GM23338 (cell line): Measurements from ENCODE around the gene ALG5. TPM values are rescaled to one million over a fixed set of nuclear protein-coding genes. Genes with fewer than 3 reads are reported as not detected.

Source experiments
- ATAC-seq: fragments of 200-7000 bp; cut with Tn5 transposase; 3 replicates; pipeline ENCODE4 v1.9.1; 2020
- DNase-seq: peaks from one replicate; pipeline ENCODE4 v3.0.0-alpha.2; 2015; ENCODE audit warnings: low spot score
- H2AFZ ChIP-seq: fragments of 200-600 bp; sonication (generic); 2 replicates; pipeline ENCODE4 v1.8.0; 2016; ENCODE audit warnings: antibody characterized with exemption, mild to moderate bottlenecking, moderate library complexity
- H3F3A ChIP-seq: fragments of 200-600 bp; sonication (generic); replicated peaks from 2 replicates; pipeline ENCODE4 v1.8.0; 2017; ENCODE audit warnings: antibody characterized with exemption, mixed run types, low read depth
- H3K27ac ChIP-seq: fragments of 200-600 bp; sonication (generic); 2 replicates; pipeline ENCODE4 v1.6.1; 2016; ENCODE audit warnings: low read depth
- H3K27me3 ChIP-seq: fragments of 200-600 bp; sonication (generic); 2 replicates; pipeline ENCODE4 v1.8.0; 2016; ENCODE audit warnings: mild to moderate bottlenecking, mixed run types, moderate library complexity; ENCODE audit not compliant: insufficient read depth
- H3K36me3 ChIP-seq: fragments of 200-600 bp; sonication (generic); 2 replicates; pipeline ENCODE4 v1.8.0; 2016; ENCODE audit warnings: mild to moderate bottlenecking; ENCODE audit not compliant: insufficient read depth
- H3K4me1 ChIP-seq: fragments of 200-600 bp; sonication (generic); 2 replicates; pipeline ENCODE4 v1.8.0; 2016; ENCODE audit warnings: mild to moderate bottlenecking, moderate library complexity; ENCODE audit not compliant: insufficient read depth
- H3K4me2 ChIP-seq: fragments of 200-600 bp; sonication (generic); 2 replicates; pipeline ENCODE4 v1.7.1; 2017; ENCODE audit warnings: mixed run types
- H3K4me3 ChIP-seq: fragments of 200-600 bp; sonication (generic); 2 replicates; pipeline ENCODE4 v1.6.1; 2016; ENCODE audit warnings: mixed run types
- H3K79me2 ChIP-seq: fragments of 200-600 bp; sonication (generic); replicated peaks from 2 replicates; pipeline ENCODE4 v1.8.0; 2017; ENCODE audit warnings: mild to moderate bottlenecking; ENCODE audit not compliant: insufficient read depth
- H3K9me2 ChIP-seq: fragments of 200-600 bp; sonication (generic); 2 replicates; pipeline ENCODE4 v1.8.0; 2017; ENCODE audit not compliant: insufficient read depth
- H4K20me1 ChIP-seq: fragments of 200-600 bp; sonication (generic); replicated peaks from 2 replicates; pipeline ENCODE4 v1.8.0; 2017; ENCODE audit warnings: mild to moderate bottlenecking; ENCODE audit not compliant: insufficient read depth
- H3K27ac Mint-ChIP-seq: 2 replicates; pipeline ENCODE4 v1.8.0; 2020; ENCODE audit warnings: inconsistent platforms, mild to moderate bottlenecking, moderate library complexity, mixed read lengths
- H3K27me3 Mint-ChIP-seq: 3 replicates; pipeline ENCODE4 v1.8.0; 2022; ENCODE audit warnings: low read depth, mild to moderate bottlenecking, moderate library complexity, mixed read lengths, inconsistent platforms; ENCODE audit not compliant: insufficient read depth, poor library complexity
- H3K36me3 Mint-ChIP-seq: 3 replicates; pipeline ENCODE4 v1.8.0; 2021; ENCODE audit warnings: low read depth, mild to moderate bottlenecking, inconsistent platforms, moderate library complexity, mixed read lengths
- H3K4me1 Mint-ChIP-seq: 3 replicates; pipeline ENCODE4 v1.8.0; 2020; ENCODE audit warnings: mild to moderate bottlenecking, inconsistent platforms, mixed read lengths
- H3K4me3 Mint-ChIP-seq: 3 replicates; pipeline ENCODE4 v1.8.0; 2021; ENCODE audit warnings: moderate library complexity, mild to moderate bottlenecking, inconsistent platforms, mixed read lengths
- H3K9me3 Mint-ChIP-seq: 3 replicates; pipeline ENCODE4 v1.8.0; 2020; ENCODE audit warnings: moderate library complexity, mild to moderate bottlenecking, inconsistent platforms, mixed read lengths
- CREB1 ChIP-seq: fragments of 250-450 bp; sonication (Bioruptor Pico); IDR thresholded peaks from 2 replicates; pipeline ENCODE4 v1.5.0; 2020; ENCODE audit warnings: low read depth, mild to moderate bottlenecking, moderate library complexity
- CTCF ChIP-seq, 2 experiments: fragments of 200-600 bp in 1 of 2; sonication (generic) in 1 of 2; conservative IDR thresholded peaks; 2 replicates each; pipeline versions ENCODE4 v1.5.1 to v1.6.1; 2016 to 2017; ENCODE audit warnings: antibody characterized with exemption in 2 of 2, low read depth in 2 of 2, mild to moderate bottlenecking in 2 of 2, moderate library complexity in 1 of 2
- EZH2 ChIP-seq: fragments of 200-600 bp; sonication (generic); IDR thresholded peaks from one replicate; pipeline ENCODE4 v1.8.0; 2017; ENCODE audit warnings: antibody characterized with exemption, mild to moderate bottlenecking, low read depth; ENCODE audit not compliant: unreplicated experiment
- EZH2phosphoT487 ChIP-seq: fragments of 200-600 bp; sonication (generic); IDR thresholded peaks from one replicate; pipeline ENCODE4 v1.8.1; 2018; ENCODE audit warnings: antibody characterized with exemption; ENCODE audit not compliant: unreplicated experiment
- JUNB ChIP-seq: IDR thresholded peaks from one replicate; pipeline ENCODE4 v1.6.1; 2016; ENCODE audit warnings: antibody characterized with exemption; ENCODE audit not compliant: unreplicated experiment
- REST ChIP-seq: IDR thresholded peaks from one replicate; pipeline ENCODE4 v1.6.1; 2018; ENCODE audit warnings: antibody characterized with exemption; ENCODE audit not compliant: unreplicated experiment
- STAT1 ChIP-seq: IDR thresholded peaks from one replicate; pipeline ENCODE4 v1.6.1; 2016; ENCODE audit warnings: antibody characterized with exemption; ENCODE audit not compliant: unreplicated experiment
- ZNF114 ChIP-seq: fragments of 250-450 bp; sonication (Bioruptor Pico); IDR thresholded peaks from 2 replicates; pipeline ENCODE4 v1.5.0; 2020; ENCODE audit warnings: mild to moderate bottlenecking, moderate library complexity
- ZNF331 ChIP-seq: fragments of 250-450 bp; sonication (Bioruptor Pico); IDR thresholded peaks from 2 replicates; pipeline ENCODE4 v1.5.0; 2020; ENCODE audit warnings: low read depth, mild to moderate bottlenecking, moderate library complexity
- ZNF462 ChIP-seq: fragments of 250-450 bp; sonication (Bioruptor Pico); IDR thresholded peaks from 2 replicates; pipeline ENCODE4 v1.5.0; 2020; ENCODE audit warnings: mild to moderate bottlenecking, moderate library complexity
- polyA plus RNA-seq: library from polyadenylated mRNA; unstranded; fragments of >200 nt; fragmentation: Nextera tagmentation; extraction: Ambion mirVana; gene quantifications from 2 replicates; pipeline ENCODE4 v1.2.1, GENCODE V29; 2016
- total RNA-seq: library from RNA; depleted of rRNA; stranded (reverse); fragments of >200 nt; shearing (Covaris generic); gene quantifications from 2 replicates; pipeline ENCODE4 v1.2.3, GENCODE V29; 2014
- TF ChIP-seq, protein P1 (sequence below): IDR thresholded peaks from 2 replicates; pipeline ENCODE4 v1.6.1; 2016; ENCODE audit warnings: antibody characterized with exemption

The ALG5 gene
- total and polyA plus RNA-seq, 2 experiments from 2014 or later, result 15.6 to 34.0 TPM

DNA sequence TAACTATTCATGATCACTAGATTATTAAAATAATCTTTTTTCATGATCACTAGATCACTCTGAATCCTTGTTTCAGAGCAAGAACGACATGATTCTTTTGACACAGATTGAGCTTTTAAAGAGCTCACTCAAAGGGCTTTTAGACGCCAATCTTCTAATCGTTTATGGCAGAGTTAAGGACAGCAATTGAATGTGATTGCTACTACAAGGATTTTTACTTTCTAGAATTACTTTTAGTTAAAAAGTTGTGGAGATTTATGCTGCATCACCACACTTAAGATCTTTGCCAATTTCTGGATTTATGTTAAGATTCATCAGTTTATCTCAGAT is 2.7 kb upstream of the ALG5 start (continued):
- TF ChIP-seq ZNF462 (CRISPR knock-in tag) (no peak), ZNF114 (CRISPR knock-in tag) (no peak), STAT1 (no peak), REST (no peak), EZH2phosphoT487 (no peak)

DNA sequence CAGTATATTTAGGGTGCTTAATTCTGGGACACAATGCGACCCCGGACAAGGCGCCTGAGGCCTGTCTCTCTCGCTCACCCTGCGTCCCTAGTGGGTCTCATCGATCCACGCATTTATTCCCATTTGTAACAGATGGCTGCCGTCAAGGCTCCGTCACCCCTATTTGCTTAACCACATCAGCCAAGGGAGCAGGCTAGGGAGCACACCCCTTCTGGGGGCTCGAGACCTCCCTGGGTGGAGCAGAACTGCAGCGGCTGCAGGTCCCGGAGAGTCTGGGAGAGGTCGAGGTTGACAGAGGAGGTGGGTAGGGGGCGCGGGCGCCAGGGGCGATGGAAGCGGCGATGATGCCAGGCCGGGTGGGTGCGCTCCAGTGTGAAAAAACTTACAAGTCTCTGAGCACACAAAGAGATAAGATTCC is 507 bp downstream of the ALG5 start:
- H3K79me2 ChIP-seq, result peaks cover 61% of the 10 kb centered on the region
- TF ChIP-seq ZNF331 (CRISPR knock-in tag) (no peak), JUNB (no peak), EZH2 (no peak), EZH2phosphoT487 (no peak), STAT1 (no peak), ZNF114 (CRISPR knock-in tag) (no peak), CREB1 (CRISPR knock-in tag) (no peak), CTCF (conservative IDR thresholded peaks at IDR 0.05; ENCODE audit: low read depth in 2 of 2) (no peak)
- TF ChIP-seq, protein P1, sequence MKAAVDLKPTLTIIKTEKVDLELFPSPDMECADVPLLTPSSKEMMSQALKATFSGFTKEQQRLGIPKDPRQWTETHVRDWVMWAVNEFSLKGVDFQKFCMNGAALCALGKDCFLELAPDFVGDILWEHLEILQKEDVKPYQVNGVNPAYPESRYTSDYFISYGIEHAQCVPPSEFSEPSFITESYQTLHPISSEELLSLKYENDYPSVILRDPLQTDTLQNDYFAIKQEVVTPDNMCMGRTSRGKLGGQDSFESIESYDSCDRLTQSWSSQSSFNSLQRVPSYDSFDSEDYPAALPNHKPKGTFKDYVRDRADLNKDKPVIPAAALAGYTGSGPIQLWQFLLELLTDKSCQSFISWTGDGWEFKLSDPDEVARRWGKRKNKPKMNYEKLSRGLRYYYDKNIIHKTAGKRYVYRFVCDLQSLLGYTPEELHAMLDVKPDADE, result no peak

More for the DNA sequence above, 507 bp downstream of the ALG5 start:
- peaks cover 4% of the 10 kb centered on the region; the same call in 1 of the 2 replicates for H3F3A ChIP-seq
- peak overlapping the region; percentile 80; the same call in 1 of the 2 replicates for H2AFZ ChIP-seq
- peaks cover 15% of the 10 kb centered on the region for H3K4me1 Mint-ChIP-seq
- H3K27ac ChIP-seq, result peak overlapping the region; percentile 82
- H3K36me3 ChIP-seq, result peaks cover 26% of the 10 kb centered on the region; the same call in 1 of the 2 replicates
- DNase-seq (peak; percentile 47), ATAC-seq (peak; percentile 34)
- H3K4me1 ChIP-seq, result peaks cover 8% of the 10 kb centered on the region
- H3K4me2 ChIP-seq, result peak overlapping the region; percentile 88
- H3K27me3 Mint-ChIP-seq, result peaks cover 18% of the 10 kb centered on the region
- H3K9me2 ChIP-seq, result no peaks in the 10 kb centered on the region
- H3K4me3 Mint-ChIP-seq, result peak overlapping the region; percentile 100
- peaks cover 29% of the 10 kb centered on the region for H3K36me3 Mint-ChIP-seq
- peak overlapping the region; percentile 94 for H3K4me3 ChIP-seq
- peaks cover 3% of the 10 kb centered on the region; the same call in 1 of the 3 replicates for H3K9me3 Mint-ChIP-seq
- peak overlapping the region; percentile 93 for H3K27ac Mint-ChIP-seq
- no peaks in the 10 kb centered on the region for H3K27me3 ChIP-seq
- H4K20me1 ChIP-seq, result peaks cover 15% of the 10 kb centered on the region; the same call in 1 of the 2 replicates
